Anterior cingulate cortex (tissue), 58 donors: ENCODE results near the gene ATP1A1.

Experiments
- DNase-seq, 58 donors: peaks; one replicate each; lab custom pipeline; 2025; lab: John Stamatoyannopoulos, UW

The ATP1A1 gene

GRCh38 chr1:116372651-116373430 is at the start of gene ATP1A1:
ATP1A1 (plus strand) TSS chr1:116373244; CDS start chr1:116373512, 268 bp downstream.
- peak; percentile 55 to 99 (median 91) for DNase-seq

- DNase-seq = no peak
Measured at GRCh38 chr1:116323491-116323890, 49.6 kb upstream of the ATP1A1 start.

- no peak for DNase-seq
Measured at GRCh38 chr1:116324411-116324810, 48.6 kb upstream of the ATP1A1 start.

GRCh38 chr1:116325104-116325503 is 47.9 kb upstream of the ATP1A1 start:
- DNase-seq = no peak

GRCh38 chr1:116325922-116326321 is 47.1 kb upstream of the ATP1A1 start:
- DNase-seq = no peak

- no peak for DNase-seq
Measured at GRCh38 chr1:116326486-116326885, 46.6 kb upstream of the ATP1A1 start.

- no peak for DNase-seq
Measured at GRCh38 chr1:116328671-116329070, 44.4 kb upstream of the ATP1A1 start.

GRCh38 chr1:116329524-116330341 is 43.3 kb upstream of the ATP1A1 start:
- peak in 27 of 58 donors; percentile 2 to 74 (median 24) for DNase-seq

GRCh38 chr1:116330342-116330652 is 42.7 kb upstream of the ATP1A1 start:
- DNase-seq = no peak

- DNase-seq = no peak
Measured at GRCh38 chr1:116330846-116331245, 42.2 kb upstream of the ATP1A1 start.

- no peak for DNase-seq
Measured at GRCh38 chr1:116331523-116331922, 41.5 kb upstream of the ATP1A1 start.

- DNase-seq = no peak
Measured at GRCh38 chr1:116332451-116332850, 40.6 kb upstream of the ATP1A1 start.

- no peak for DNase-seq
Measured at GRCh38 chr1:116333171-116334014, 39.7 kb upstream of the ATP1A1 start.

GRCh38 chr1:116334015-116334547 is 39.0 kb upstream of the ATP1A1 start:
- DNase-seq = no peak

GRCh38 chr1:116334868-116335635 is 38.0 kb upstream of the ATP1A1 start:
- no peak for DNase-seq

GRCh38 chr1:116335850-116336624 is 37.0 kb upstream of the ATP1A1 start:
- DNase-seq = no peak

GRCh38 chr1:116337398-116337797 is 35.6 kb upstream of the ATP1A1 start:
- no peak for DNase-seq

GRCh38 chr1:116338400-116338799 is 34.6 kb upstream of the ATP1A1 start:
- no peak for DNase-seq
